NK-92 (cell line): ENCODE results near the gene MYO1F.

Experiments used
- DNase-seq: peaks from one replicate; lab custom pipeline; 2025; ENCODE audit not compliant: unreplicated experiment; lab: John Stamatoyannopoulos, UW

Gene MYO1F

GRCh38 chr19:8499048-8499833 is 78.0 kb downstream of the MYO1F start:
- no peak for DNase-seq

- DNase-seq = no peak
Measured at GRCh38 chr19:8498295-8498694, 78.9 kb downstream of the MYO1F start.

GRCh38 chr19:8494158-8494557 is 83.1 kb downstream of the MYO1F start:
- DNase-seq = no peak

- no peak for DNase-seq
Measured at GRCh38 chr19:8491574-8491973, 85.7 kb downstream of the MYO1F start.

- no peak for DNase-seq
Measured at GRCh38 chr19:8490873-8491272, 86.4 kb downstream of the MYO1F start.

GRCh38 chr19:8490395-8490760 is 86.9 kb downstream of the MYO1F start:
- DNase-seq = no peak

GRCh38 chr19:8489561-8490394 is 87.5 kb downstream of the MYO1F start:
- no peak for DNase-seq

- no peak for DNase-seq
Measured at GRCh38 chr19:8488365-8488764, 88.9 kb downstream of the MYO1F start.

GRCh38 chr19:8487137-8487851 is 89.9 kb downstream of the MYO1F start:
- DNase-seq = no peak

GRCh38 chr19:8486661-8487136 is 90.5 kb downstream of the MYO1F start:
- DNase-seq = no peak

GRCh38 chr19:8485561-8486371 is 91.5 kb downstream of the MYO1F start:
- no peak for DNase-seq

GRCh38 chr19:8484331-8484894 is 92.8 kb downstream of the MYO1F start:
- no peak for DNase-seq

- no peak for DNase-seq
Measured at GRCh38 chr19:8483165-8483564, 94.1 kb downstream of the MYO1F start.

- no peak for DNase-seq
Measured at GRCh38 chr19:8482696-8483095, 94.5 kb downstream of the MYO1F start.

GRCh38 chr19:8481616-8482015 is 95.6 kb downstream of the MYO1F start:
- DNase-seq = no peak

GRCh38 chr19:8481201-8481600 is 96.0 kb downstream of the MYO1F start:
- DNase-seq = no peak

GRCh38 chr19:8478598-8478997 is 98.6 kb downstream of the MYO1F start:
- no peak for DNase-seq

- DNase-seq = no peak
Measured at GRCh38 chr19:8477889-8478288, 99.4 kb downstream of the MYO1F start.

- no peak for DNase-seq
Measured at GRCh38 chr19:8476524-8476923, 100.7 kb downstream of the MYO1F start.

- DNase-seq = no peak
Measured at GRCh38 chr19:8475005-8475404, 102.2 kb downstream of the MYO1F start.
